Thoracic aorta (tissue), 2 donors: ENCODE results near the gene CENPX. TPM values are rescaled to one million over a fixed set of nuclear protein-coding genes. Genes with fewer than 3 reads are reported as not detected.
A peak's percentile ranks its signal among the peaks of the same experiment; 100 is the strongest.

Source experiments
- ATAC-seq: fragments of 150-250 bp; one replicate; pipeline ENCODE4 v1.8.0; 2017; ENCODE audit warnings: low read depth; ENCODE audit not compliant: insufficient number of reproducible peaks, low FRiP score
- DNase-seq: peaks from one replicate; pipeline ENCODE4 v3.0.0-alpha.2; 2020; ENCODE audit warnings: low spot score
- H3K27ac ChIP-seq, 2 donors: fragments of 200-600 bp; sonication (generic); 1 replicate in 1 of 2; 2 replicates in 1 of 2; pipeline ENCODE4 v1.5.1; 2016; ENCODE audit warnings: mild to moderate bottlenecking in 2 of 2, moderate library complexity in 2 of 2
- H3K27me3 ChIP-seq: fragments of 200-600 bp; sonication (generic); replicated peaks from 2 replicates; pipeline ENCODE4 v1.6.0; 2016; ENCODE audit warnings: mild to moderate bottlenecking; ENCODE audit not compliant: insufficient read depth
- H3K36me3 ChIP-seq: fragments of 200-600 bp; sonication (generic); one replicate; pipeline ENCODE4 v1.5.1; 2016
- H3K4me1 ChIP-seq, 2 donors: fragments of 200-600 bp; sonication (generic); 1 replicate in 1 of 2; 2 replicates in 1 of 2; pipeline versions ENCODE4 v1.5.1 to v1.6.0; 2016; ENCODE audit warnings: low read depth in 2 of 2, mild to moderate bottlenecking in 1 of 2; ENCODE audit not compliant: control insufficient read depth in 1 of 2
- H3K4me3 ChIP-seq: fragments of 200-600 bp; sonication (generic); 2 replicates; pipeline ENCODE4 v1.5.1; 2016; ENCODE audit warnings: mild to moderate bottlenecking
- H3K9me3 ChIP-seq: fragments of 200-600 bp; sonication (generic); 2 replicates; pipeline ENCODE4 v1.5.1; 2016
- total RNA-seq, 2 donors: library from RNA; depleted of rRNA; stranded (reverse); fragments of >200 nt; gene quantifications; one replicate each; pipeline versions ENCODE4 v1.1.0 to v1.2.3, GENCODE V29; 2016
- TF ChIP-seq, protein P1 (sequence below): fragments of 200-600 bp; sonication (generic); IDR thresholded peaks from one replicate; pipeline ENCODE4 v1.5.1; 2019; ENCODE audit warnings: antibody characterized with exemption

CENPX gene
- total RNA-seq, 2 donors from 2014 or later = 31.4 to 40.4 TPM

- Histone ChIP-seq H3K27ac (peak overlapping the region in 1 of 2 donors; percentile 72), H3K4me3 (no peak overlapping the region), H3K9me3 (no peaks in the 10 kb centered on the region), H3K36me3 (no peaks in the 10 kb centered on the region), H3K4me1 (peaks cover 7 to 37% of the 10 kb centered on the region in 2 donors), H3K27me3 (no peaks in the 10 kb centered on the region)
- TF ChIP-seq, protein P1, sequence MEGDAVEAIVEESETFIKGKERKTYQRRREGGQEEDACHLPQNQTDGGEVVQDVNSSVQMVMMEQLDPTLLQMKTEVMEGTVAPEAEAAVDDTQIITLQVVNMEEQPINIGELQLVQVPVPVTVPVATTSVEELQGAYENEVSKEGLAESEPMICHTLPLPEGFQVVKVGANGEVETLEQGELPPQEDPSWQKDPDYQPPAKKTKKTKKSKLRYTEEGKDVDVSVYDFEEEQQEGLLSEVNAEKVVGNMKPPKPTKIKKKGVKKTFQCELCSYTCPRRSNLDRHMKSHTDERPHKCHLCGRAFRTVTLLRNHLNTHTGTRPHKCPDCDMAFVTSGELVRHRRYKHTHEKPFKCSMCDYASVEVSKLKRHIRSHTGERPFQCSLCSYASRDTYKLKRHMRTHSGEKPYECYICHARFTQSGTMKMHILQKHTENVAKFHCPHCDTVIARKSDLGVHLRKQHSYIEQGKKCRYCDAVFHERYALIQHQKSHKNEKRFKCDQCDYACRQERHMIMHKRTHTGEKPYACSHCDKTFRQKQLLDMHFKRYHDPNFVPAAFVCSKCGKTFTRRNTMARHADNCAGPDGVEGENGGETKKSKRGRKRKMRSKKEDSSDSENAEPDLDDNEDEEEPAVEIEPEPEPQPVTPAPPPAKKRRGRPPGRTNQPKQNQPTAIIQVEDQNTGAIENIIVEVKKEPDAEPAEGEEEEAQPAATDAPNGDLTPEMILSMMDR = no peak
- no peak for DNase-seq
- no peak for ATAC-seq
Observed at GRCh38 chr17:82011617-82012187, 11.0 kb downstream of the CENPX start.

DNA sequence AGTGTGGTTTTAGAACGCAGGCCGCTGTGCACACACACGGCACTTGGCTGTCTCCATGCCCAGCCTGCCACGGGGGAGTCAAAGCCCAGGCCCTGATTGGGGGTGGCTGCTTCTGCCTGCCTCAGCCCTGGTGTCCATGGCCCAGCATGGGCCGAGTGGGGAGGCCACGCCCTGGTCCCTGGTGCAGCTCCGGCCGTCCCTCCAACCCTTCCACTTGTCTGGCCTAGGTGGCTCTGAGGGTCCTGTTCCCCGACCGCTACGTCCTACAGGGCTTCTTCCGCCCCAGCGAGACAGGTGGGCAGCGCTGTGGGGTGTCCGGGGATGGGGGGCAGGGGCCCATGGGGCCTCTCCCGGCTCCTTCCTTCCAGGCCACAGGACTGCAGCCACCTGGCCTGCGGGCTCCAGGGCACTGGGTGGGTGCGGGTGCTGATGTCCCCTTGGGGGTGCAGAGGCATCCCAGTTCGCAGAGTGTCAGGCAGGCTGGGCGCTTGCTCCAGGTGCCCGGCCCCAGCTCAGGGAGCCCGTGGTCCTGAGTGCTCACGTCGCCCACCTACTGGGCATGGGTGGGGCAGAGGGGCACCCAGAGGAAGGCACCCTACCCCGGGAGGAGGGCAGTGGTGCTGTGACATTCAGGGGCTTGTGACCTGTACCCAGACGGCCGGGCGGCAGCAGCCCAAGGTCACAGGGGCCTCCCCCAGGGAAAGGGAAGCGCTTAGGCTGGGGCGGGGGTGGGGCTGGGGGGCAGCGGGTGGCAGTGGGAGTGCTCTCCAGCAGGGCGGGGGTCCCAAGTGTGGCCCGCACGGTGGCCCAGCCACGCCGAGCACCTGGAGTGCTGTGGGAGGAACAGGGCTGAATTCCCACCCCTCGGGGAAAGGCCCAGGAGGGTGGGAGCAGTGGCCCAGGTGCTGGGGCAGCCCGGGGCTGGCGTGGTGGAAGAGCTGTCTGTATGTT lies 11.8 kb downstream of the CENPX start:
- no peaks in the 10 kb centered on the region for H3K27me3 ChIP-seq
- no peaks in the 10 kb centered on the region for H3K36me3 ChIP-seq
- ATAC-seq (no peak), DNase-seq (no peak)
- peaks cover 15 to 45% of the 10 kb centered on the region in 2 donors for H3K4me1 ChIP-seq
- no peaks in the 10 kb centered on the region for H3K9me3 ChIP-seq
- H3K27ac ChIP-seq = no peak overlapping the region
- H3K4me3 ChIP-seq = no peak overlapping the region
- TF ChIP-seq, protein P1 = no peak

GRCh38 chr17:82009413-82009812 lies 13.3 kb downstream of the CENPX start:
- Histone ChIP-seq H3K4me1 (peaks cover 17 to 60% of the 10 kb centered on the region in 2 donors), H3K4me3 (no peak overlapping the region), H3K9me3 (no peaks in the 10 kb centered on the region), H3K27me3 (no peaks in the 10 kb centered on the region), H3K36me3 (no peaks in the 10 kb centered on the region), H3K27ac (no peak overlapping the region)
- no peak for ATAC-seq
- DNase-seq = no peak
- TF ChIP-seq, protein P1 = no peak

GRCh38 chr17:82008941-82009405 lies 13.7 kb downstream of the CENPX start:
- TF ChIP-seq, protein P1 = no peak
- no peaks in the 10 kb centered on the region for H3K27me3 ChIP-seq
- DNase-seq = no peak
- no peak overlapping the region for H3K27ac ChIP-seq
- no peak overlapping the region for H3K4me3 ChIP-seq
- no peak for ATAC-seq
- no peaks in the 10 kb centered on the region for H3K36me3 ChIP-seq
- no peaks in the 10 kb centered on the region for H3K9me3 ChIP-seq
- peaks cover 22 to 64% of the 10 kb centered on the region in 2 donors for H3K4me1 ChIP-seq

DNA sequence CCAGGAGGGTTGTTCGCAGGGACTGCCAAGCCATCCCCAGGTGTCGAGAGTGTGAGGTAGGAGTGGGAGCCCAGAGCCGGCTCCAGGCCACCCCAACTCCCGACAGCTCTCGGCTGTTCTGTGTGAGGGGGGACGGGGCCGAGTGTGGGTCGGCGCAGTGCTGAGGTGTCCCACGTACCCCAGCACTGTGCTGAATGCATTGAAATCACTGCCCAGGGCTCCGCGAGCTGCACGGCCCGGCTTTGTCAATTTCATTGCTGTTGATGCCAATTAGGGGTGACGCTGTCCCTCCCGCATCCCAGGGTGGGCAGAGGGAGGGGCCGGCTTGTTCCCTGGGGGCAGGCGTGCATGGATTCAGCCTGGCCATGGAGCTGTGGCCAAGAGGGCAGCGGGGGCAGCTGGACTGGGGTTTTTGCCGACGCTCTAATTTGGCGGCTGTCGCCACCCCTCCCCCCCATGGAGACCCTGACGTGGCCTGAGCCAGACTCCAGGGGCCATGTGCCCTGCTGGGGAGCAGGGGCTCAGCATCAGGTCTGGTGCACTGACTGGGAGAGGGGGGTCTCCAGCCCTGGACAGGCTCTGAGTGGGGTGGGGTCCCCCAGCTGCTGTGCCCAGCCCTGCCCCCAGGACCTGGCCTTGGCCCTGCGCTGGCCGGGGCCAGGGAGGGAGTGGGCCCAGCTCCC lies 14.3 kb downstream of the CENPX start:
- no peak overlapping the region for H3K27ac ChIP-seq
- no peak for ATAC-seq
- DNase-seq = no peak
- TF ChIP-seq, protein P1 = no peak
- no peaks in the 10 kb centered on the region for H3K9me3 ChIP-seq
- H3K36me3 ChIP-seq = no peaks in the 10 kb centered on the region
- no peak overlapping the region for H3K4me3 ChIP-seq
- peaks cover 23 to 62% of the 10 kb centered on the region in 2 donors for H3K4me1 ChIP-seq
- H3K27me3 ChIP-seq = no peaks in the 10 kb centered on the region
